Measurements from ENCODE around the gene KRTAP12-3. TPM values are rescaled to one million over a fixed set of nuclear protein-coding genes. Genes with fewer than 3 reads are reported as not detected.

KRTAP12-3 gene
- total RNA-seq, 6 donors from 2014 or later = not detected

- ATAC-seq (ENCODE audit: low FRiP score in 2 of 2) (no peak), DNase-seq (no peak)
- Histone ChIP-seq H3K4me1 (no peaks in the 10 kb centered on the region), H3K9me3 (peaks cover 0 to 17% (median 6%) of the 10 kb centered on the region in 4 donors), H3K4me3 (no peak overlapping the region), H3K27me3 (peaks cover 0 to 3% (median 0%) of the 10 kb centered on the region in 4 donors), H3K27ac (no peak overlapping the region), H3K36me3 (no peaks in the 10 kb centered on the region)
- WGBS, 2 donors = 78 to 82% methylated on average over 8 of the region's 8 CpGs
- TF ChIP-seq EP300 (IDR thresholded peaks at IDR 0.05) (no peak), POLR2A (IDR thresholded peaks at IDR 0.05) (no peak), POLR2AphosphoS5 (IDR thresholded peaks at IDR 0.05) (no peak), CTCF (IDR thresholded peaks at IDR 0.05) (no peak)
These were observed 42.3 kb upstream of the KRTAP12-3 start for GRCh38 chr21:44615466-44615865.

- Histone ChIP-seq H3K4me3 (no peak overlapping the region), H3K27ac (no peak overlapping the region), H3K27me3 (peaks cover 0 to 3% (median 0%) of the 10 kb centered on the region in 4 donors), H3K36me3 (no peaks in the 10 kb centered on the region), H3K9me3 (peaks cover 0 to 11% (median 2%) of the 10 kb centered on the region in 4 donors), H3K4me1 (no peaks in the 10 kb centered on the region)
- ATAC-seq (ENCODE audit: low FRiP score in 2 of 2) (no peak), DNase-seq (peak in 1 of 2 donors; percentile 64)
- TF ChIP-seq POLR2AphosphoS5 (IDR thresholded peaks at IDR 0.05) = no peak
- TF ChIP-seq CTCF (IDR thresholded peaks at IDR 0.05) = no peak
- no peak for TF ChIP-seq POLR2A (IDR thresholded peaks at IDR 0.05)
- no peak for TF ChIP-seq EP300 (IDR thresholded peaks at IDR 0.05)
- 73 to 79% methylated on average over 11 to 17 of the region's 17 CpGs for WGBS, 2 donors
These were observed 41.7 kb upstream of the KRTAP12-3 start for GRCh38 chr21:44615911-44616590.

- Histone ChIP-seq H3K27me3 (peaks cover 0 to 3% (median 0%) of the 10 kb centered on the region in 4 donors), H3K36me3 (no peaks in the 10 kb centered on the region), H3K9me3 (peaks cover 0 to 6% (median 2%) of the 10 kb centered on the region in 4 donors), H3K4me3 (no peak overlapping the region), H3K27ac (no peak overlapping the region), H3K4me1 (no peaks in the 10 kb centered on the region)
- TF ChIP-seq CTCF (IDR thresholded peaks at IDR 0.05) (no peak), EP300 (IDR thresholded peaks at IDR 0.05) (no peak), POLR2A (IDR thresholded peaks at IDR 0.05) (no peak), POLR2AphosphoS5 (IDR thresholded peaks at IDR 0.05) (no peak)
- 86 to 88% methylated on average over 13 to 16 of the region's 16 CpGs for WGBS, 2 donors
- DNase-seq (peak in 1 of 2 donors; percentile 63), ATAC-seq (ENCODE audit: low FRiP score in 2 of 2) (no peak)
These were observed 41.2 kb upstream of the KRTAP12-3 start for GRCh38 chr21:44616591-44616926.

GRCh38 chr21:44617071-44617501 is 40.6 kb upstream of the KRTAP12-3 start:
- 53 to 68% methylated on average over 3 to 8 of the region's 8 CpGs for WGBS, 2 donors
- DNase-seq = no peak

More at GRCh38 chr21:44617071-44617501, 40.6 kb upstream of the KRTAP12-3 start:
- Histone ChIP-seq H3K4me1 (no peaks in the 10 kb centered on the region), H3K27ac (no peak overlapping the region), H3K36me3 (no peaks in the 10 kb centered on the region), H3K4me3 (no peak overlapping the region), H3K9me3 (peaks cover 0 to under 1% (median 0%) of the 10 kb centered on the region in 4 donors), H3K27me3 (peaks cover 0 to 3% (median 0%) of the 10 kb centered on the region in 4 donors)
- no peak for ATAC-seq (ENCODE audit: low FRiP score in 2 of 2)
- no peak for TF ChIP-seq EP300 (IDR thresholded peaks at IDR 0.05)
- no peak for TF ChIP-seq POLR2A (IDR thresholded peaks at IDR 0.05)
- TF ChIP-seq CTCF (IDR thresholded peaks at IDR 0.05) = no peak
- no peak for TF ChIP-seq POLR2AphosphoS5 (IDR thresholded peaks at IDR 0.05)

Measured in upper lobe of left lung (tissue), 6 donors.